Trophoblast cell (in vitro differentiated cells and primary cell): Measurements from ENCODE around the gene PDE8A.
A peak's percentile ranks its signal among the peaks of the same experiment; 100 is the strongest.

ENCODE experiments used
- DNase-seq, 2 donors: peaks; one replicate each; pipeline ENCODE4 v3.0.0-alpha.2; 2016
- H2AFZ ChIP-seq: 2 replicates; pipeline ENCODE4 v1.6.1; 2013; ENCODE audit warnings: low read length, moderate library complexity, mild to moderate bottlenecking; ENCODE audit not compliant: insufficient read depth, poor library complexity
- H2AK5ac ChIP-seq: 2 replicates; pipeline ENCODE4 v1.6.1; 2013; ENCODE audit warnings: mild to moderate bottlenecking, low read length
- H2BK120ac ChIP-seq: 2 replicates; pipeline ENCODE4 v1.6.1; 2013; ENCODE audit warnings: low read length, mild to moderate bottlenecking, moderate library complexity; ENCODE audit not compliant: insufficient read depth, poor library complexity
- H2BK12ac ChIP-seq: 2 replicates; pipeline ENCODE4 v1.6.1; 2013; ENCODE audit warnings: mild to moderate bottlenecking, low read length, moderate library complexity
- H2BK5ac ChIP-seq: 2 replicates; pipeline ENCODE4 v1.6.1; 2013; ENCODE audit warnings: low read length, low read depth, moderate library complexity, mild to moderate bottlenecking; ENCODE audit not compliant: poor library complexity
- H3K14ac ChIP-seq: 2 replicates; pipeline ENCODE4 v1.6.1; 2013; ENCODE audit warnings: mild to moderate bottlenecking, low read length
- H3K18ac ChIP-seq: 2 replicates; pipeline ENCODE4 v1.6.1; 2013; ENCODE audit warnings: mild to moderate bottlenecking, low read length
- H3K23ac ChIP-seq: 2 replicates; pipeline ENCODE4 v1.6.1; 2013; ENCODE audit warnings: low read length
- H3K27ac ChIP-seq: 2 replicates; pipeline ENCODE4 v1.5.1; 2013; ENCODE audit warnings: low read depth, mild to moderate bottlenecking, inconsistent platforms, low read length, moderate library complexity
- H3K27me3 ChIP-seq: 2 replicates; pipeline ENCODE4 v1.6.1; 2013; ENCODE audit warnings: inconsistent platforms, mild to moderate bottlenecking, low read length, moderate library complexity; ENCODE audit not compliant: insufficient read depth
- H3K36me3 ChIP-seq, 2 experiments: 1 replicate in 1 of 2; 2 replicates in 1 of 2; pipeline ENCODE4 v1.6.1; 2013; ENCODE audit warnings: low read length in 2 of 2, mild to moderate bottlenecking in 2 of 2, moderate library complexity in 1 of 2; ENCODE audit not compliant: insufficient read depth in 2 of 2, control insufficient read depth in 1 of 2
- H3K4ac ChIP-seq: 2 replicates; pipeline ENCODE4 v1.6.1; 2013; ENCODE audit warnings: low read depth, mild to moderate bottlenecking, low read length, moderate library complexity
- H3K4me1 ChIP-seq, 2 experiments: 1 replicate in 1 of 2; 2 replicates in 1 of 2; pipeline ENCODE4 v1.6.1; 2013; ENCODE audit warnings: low read length in 2 of 2, mild to moderate bottlenecking in 2 of 2, moderate library complexity in 1 of 2; ENCODE audit not compliant: insufficient read depth in 2 of 2, control insufficient read depth in 1 of 2
- H3K4me2 ChIP-seq: 2 replicates; pipeline ENCODE4 v1.6.1; 2013; ENCODE audit warnings: inconsistent platforms, mild to moderate bottlenecking, low read length, moderate library complexity
- H3K4me3 ChIP-seq: 2 replicates; pipeline ENCODE4 v1.5.1; 2013; ENCODE audit warnings: mild to moderate bottlenecking, low read depth, low read length, inconsistent platforms
- H3K79me1 ChIP-seq: one replicate; pipeline ENCODE4 v1.6.1; 2013; ENCODE audit warnings: low read length
- H3K79me2 ChIP-seq: 2 replicates; pipeline ENCODE4 v1.6.1; 2013; ENCODE audit warnings: low read length, mild to moderate bottlenecking; ENCODE audit not compliant: control insufficient read depth, insufficient read depth, poor library complexity
- H3K9ac ChIP-seq: 2 replicates; pipeline ENCODE4 v1.6.1; 2013; ENCODE audit warnings: mild to moderate bottlenecking, low read length
- H3K9me3 ChIP-seq: 2 replicates; pipeline ENCODE4 v1.6.1; 2013; ENCODE audit warnings: low read depth, mild to moderate bottlenecking, control low read depth, inconsistent platforms, low read length; ENCODE audit not compliant: insufficient read depth
- H4K12ac ChIP-seq: 2 replicates; pipeline ENCODE4 v1.6.1; 2013; ENCODE audit warnings: low read depth, mild to moderate bottlenecking, low read length, moderate library complexity
- H4K8ac ChIP-seq: 2 replicates; pipeline ENCODE4 v1.6.1; 2013; ENCODE audit warnings: low read depth, mild to moderate bottlenecking, low read length, moderate library complexity
- H4K91ac ChIP-seq: one replicate; pipeline ENCODE4 v1.6.1; 2013; ENCODE audit warnings: low read depth, mild to moderate bottlenecking, low read length, moderate library complexity
- WGBS: extraction: QIAGEN DNeasy Blood & Tissue Kit; methylation state at CpG from one replicate; pipeline ENCODE4 v1.1.7; 2013; ENCODE audit warnings: missing lambda C conversion rate; ENCODE audit not compliant: insufficient read length, insufficient coverage; ENCODE audit errors: extremely low coverage; 5-methylcytosine and 5-hydroxymethylcytosine counted together

Gene PDE8A

GRCh38 chr15:84976746-84977345 lies 4.8 kb upstream of the PDE8A start:
- no CpG with 5 or more reads among the region's 10 CpGs for WGBS

GRCh38 chr15:84979651-84980050 lies 2.0 kb upstream of the PDE8A start:
- Histone ChIP-seq H2BK12ac (no peak overlapping the region), H3K23ac (no peak overlapping the region), H4K91ac (no peak overlapping the region), H3K4ac (no peak overlapping the region), H3K4me1 (peaks cover 3 to 8% of the 10 kb centered on the region in 2 experiments), H3K79me1 (peaks cover 16% of the 10 kb centered on the region), H3K18ac (no peak overlapping the region), H4K12ac (peak overlapping the region; percentile 39), H2AFZ (peak overlapping the region; percentile 57), H2BK5ac (no peak overlapping the region), H3K27ac (no peak overlapping the region), H3K14ac (peak overlapping the region; percentile 24), H2BK120ac (no peak overlapping the region), H3K36me3 (no peaks in the 10 kb centered on the region), H4K8ac (peak overlapping the region; percentile 15), H3K9ac (no peak overlapping the region), H3K4me2 (peak overlapping the region; percentile 13), H2AK5ac (no peak overlapping the region), H3K27me3 (peaks cover 8% of the 10 kb centered on the region), H3K9me3 (no peaks in the 10 kb centered on the region), H3K79me2 (peaks cover 8% of the 10 kb centered on the region), H3K4me3 (no peak overlapping the region)
- no CpG with 5 or more reads among the region's 16 CpGs for WGBS
- DNase-seq = no peak

More at GRCh38 chr15:84976746-84977345, 4.8 kb upstream of the PDE8A start:
- peaks cover 3 to 5% of the 10 kb centered on the region in 2 experiments for H3K4me1 ChIP-seq
- no peak overlapping the region for H3K4me3 ChIP-seq
- H3K18ac ChIP-seq = no peak overlapping the region
- no peak overlapping the region for H3K27ac ChIP-seq
- no peak overlapping the region for H3K14ac ChIP-seq
- no peak for DNase-seq
- H3K36me3 ChIP-seq = no peaks in the 10 kb centered on the region
- no peak overlapping the region for H4K8ac ChIP-seq
- no peak overlapping the region for H3K9ac ChIP-seq
- no peak overlapping the region for H3K4ac ChIP-seq
- H3K27me3 ChIP-seq = peaks cover 2% of the 10 kb centered on the region
- no peak overlapping the region for H4K91ac ChIP-seq
- H2BK120ac ChIP-seq = no peak overlapping the region
- no peak overlapping the region for H2AFZ ChIP-seq
- no peak overlapping the region for H3K4me2 ChIP-seq
- H4K12ac ChIP-seq = no peak overlapping the region
- no peaks in the 10 kb centered on the region for H3K9me3 ChIP-seq
- H3K79me1 ChIP-seq = peaks cover 16% of the 10 kb centered on the region
- no peak overlapping the region for H3K23ac ChIP-seq
- peaks cover 6% of the 10 kb centered on the region for H3K79me2 ChIP-seq
- H2AK5ac ChIP-seq = no peak overlapping the region
- H2BK5ac ChIP-seq = no peak overlapping the region
- no peak overlapping the region for H2BK12ac ChIP-seq

GRCh38 chr15:84980196-84981053 lies 1.2 kb upstream of the PDE8A start:
- Histone ChIP-seq H2BK12ac (peak overlapping the region; percentile 61), H3K9me3 (no peaks in the 10 kb centered on the region), H3K4me2 (peak overlapping the region; percentile 78), H2AFZ (peak overlapping the region; percentile 82), H4K12ac (peak overlapping the region; percentile 83), H3K18ac (peak overlapping the region; percentile 91), H2BK5ac (peak overlapping the region; percentile 92), H3K4me3 (peak overlapping the region; percentile 75), H2AK5ac (peak overlapping the region; percentile 52), H3K36me3 (no peaks in the 10 kb centered on the region), H4K8ac (peak overlapping the region; percentile 88), H3K79me2 (peaks cover 8% of the 10 kb centered on the region), H3K23ac (no peak overlapping the region), H3K4ac (peak overlapping the region; percentile 70), H2BK120ac (peak overlapping the region; percentile 84), H3K79me1 (peaks cover 16% of the 10 kb centered on the region), H3K27me3 (peaks cover 8% of the 10 kb centered on the region), H3K9ac (peak overlapping the region; percentile 21), H3K4me1 (peaks cover 3 to 8% of the 10 kb centered on the region in 2 experiments), H3K27ac (peak overlapping the region; percentile 70), H4K91ac (peak overlapping the region; percentile 85), H3K14ac (peak overlapping the region; percentile 68)
- DNase-seq = peak; percentile 70 to 78
- WGBS = no CpG with 5 or more reads among the region's 66 CpGs

GRCh38 chr15:84981054-84981710 lies 474 bp upstream of the PDE8A start:
- Histone ChIP-seq H3K4me2 (peak overlapping the region; percentile 78), H3K27me3 (peaks cover 8% of the 10 kb centered on the region), H4K91ac (peak overlapping the region; percentile 85), H2BK5ac (peak overlapping the region; percentile 92), H3K27ac (peak overlapping the region; percentile 70), H3K4me1 (peaks cover 3 to 8% of the 10 kb centered on the region in 2 experiments), H3K14ac (peak overlapping the region; percentile 89), H3K79me2 (peaks cover 8% of the 10 kb centered on the region), H2AK5ac (peak overlapping the region; percentile 52), H2AFZ (peak overlapping the region; percentile 99), H3K36me3 (no peaks in the 10 kb centered on the region), H3K4me3 (peak overlapping the region; percentile 75), H3K23ac (no peak overlapping the region), H3K9ac (peak overlapping the region; percentile 70), H2BK12ac (peak overlapping the region; percentile 82), H3K4ac (peak overlapping the region; percentile 70), H3K79me1 (peaks cover 16% of the 10 kb centered on the region), H3K18ac (peak overlapping the region; percentile 96), H2BK120ac (peak overlapping the region; percentile 92), H4K8ac (peak overlapping the region; percentile 97), H4K12ac (peak overlapping the region; percentile 92), H3K9me3 (no peaks in the 10 kb centered on the region)
- no CpG with 5 or more reads among the region's 75 CpGs for WGBS
- peak; percentile 98 to 99 for DNase-seq
